Activated CD8-positive, alpha-beta memory T cell treated with anti-CD3 and anti-CD28 coated beads for 48 hours (primary cell): ENCODE data around the gene C4B.
"Not testable (repeated sequence)": the region's sequence is repeated elsewhere in the genome, so short reads cannot be mapped to it uniquely, and the experiment has no call there.

Source experiments
- DNase-seq, 3 experiments: peaks; one replicate each; pipeline ENCODE4 v3.0.0-alpha.2; 2020; ENCODE audit warnings: low read depth in 2 of 3, low spot score in 2 of 3

Gene C4B

DNA sequence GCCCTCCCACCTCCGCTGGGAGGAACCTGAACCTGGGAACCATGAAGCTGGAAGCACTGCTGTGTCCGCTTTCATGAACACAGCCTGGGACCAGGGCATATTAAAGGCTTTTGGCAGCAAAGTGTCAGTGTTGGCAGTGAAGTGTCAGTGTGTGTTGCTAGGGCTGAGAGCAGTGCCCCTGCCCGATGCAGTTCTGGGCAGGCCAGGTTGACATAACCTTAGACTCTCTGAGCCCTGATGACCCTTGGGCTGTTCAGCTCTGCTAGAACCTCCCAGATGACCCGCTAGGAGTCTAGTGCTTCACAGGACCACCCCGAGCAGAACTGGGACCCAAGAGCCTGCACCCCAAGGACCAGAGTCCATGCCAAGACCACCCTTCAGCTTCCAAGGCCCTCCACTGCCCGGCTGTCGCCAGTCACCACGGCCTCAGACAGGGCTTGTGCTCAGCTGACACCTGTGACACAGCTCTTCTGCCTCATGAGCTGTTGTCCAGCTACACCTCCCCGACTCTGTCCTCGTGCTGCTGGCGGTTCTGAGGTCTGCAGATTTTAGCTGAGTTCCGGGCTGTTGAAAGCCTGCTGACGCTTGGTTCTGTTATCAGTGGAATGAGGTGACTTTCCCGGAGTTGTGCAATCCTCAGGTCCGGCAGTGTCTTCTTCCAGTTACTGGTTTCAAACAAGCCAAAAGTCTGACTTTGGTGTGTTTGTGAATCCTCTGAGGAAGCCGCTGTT lies 20.9 kb downstream of the C4B start:
- DNase-seq, result not testable (repeated sequence)

GRCh38 chr6:32037136-32037535 lies 22.5 kb downstream of the C4B start:
- DNase-seq, result not testable (repeated sequence)

DNA sequence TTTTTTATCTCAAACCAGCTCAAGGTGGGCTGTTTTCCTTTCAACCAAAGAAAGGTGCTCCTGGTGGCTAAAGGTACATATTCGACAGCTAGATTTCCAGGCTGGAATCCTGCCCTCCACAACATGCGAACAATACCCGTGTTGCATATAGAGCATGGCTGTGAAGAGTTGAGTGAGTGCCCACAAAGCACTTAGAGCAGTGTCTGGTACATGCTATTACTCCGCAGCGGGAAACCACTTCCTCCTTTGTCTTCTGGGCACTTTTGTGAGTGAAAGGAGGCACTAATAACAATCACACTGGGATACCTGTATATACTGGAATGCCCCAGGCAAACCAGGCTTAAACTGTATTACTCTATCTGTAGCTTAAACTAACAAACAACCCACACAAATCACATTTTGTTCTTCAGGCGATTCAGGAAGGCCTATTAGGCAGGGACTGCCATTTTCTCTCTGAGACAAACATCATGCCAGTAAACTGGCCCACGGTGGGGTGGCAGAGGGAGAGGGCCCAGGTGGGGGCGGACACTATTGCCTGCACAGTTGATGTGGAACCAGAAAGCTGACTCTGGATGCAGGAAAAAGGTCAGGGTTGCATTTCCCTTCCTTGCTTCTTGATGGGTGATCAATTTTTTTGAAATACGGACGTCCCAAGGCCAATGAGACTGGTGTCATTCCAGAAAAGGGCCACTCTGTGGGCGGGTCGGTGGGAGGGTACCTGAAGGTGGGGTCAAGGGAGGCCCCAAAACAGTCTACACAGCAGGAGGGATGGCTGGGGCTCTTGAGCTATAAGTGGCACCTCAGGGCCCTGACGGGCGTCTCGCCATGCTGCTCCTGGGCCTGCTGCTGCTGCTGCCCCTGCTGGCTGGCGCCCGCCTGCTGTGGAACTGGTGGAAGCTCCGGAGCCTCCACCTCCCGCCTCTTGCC lies 23.3 kb downstream of the C4B start, which contains the start of gene CYP21A2:
Gene CYP21A2 (plus strand): TSS at position 818 of the 927 bp plus-strand sequence. CDS start 8 bp downstream, at position 826.
- DNase-seq, result not testable (repeated sequence)

DNA sequence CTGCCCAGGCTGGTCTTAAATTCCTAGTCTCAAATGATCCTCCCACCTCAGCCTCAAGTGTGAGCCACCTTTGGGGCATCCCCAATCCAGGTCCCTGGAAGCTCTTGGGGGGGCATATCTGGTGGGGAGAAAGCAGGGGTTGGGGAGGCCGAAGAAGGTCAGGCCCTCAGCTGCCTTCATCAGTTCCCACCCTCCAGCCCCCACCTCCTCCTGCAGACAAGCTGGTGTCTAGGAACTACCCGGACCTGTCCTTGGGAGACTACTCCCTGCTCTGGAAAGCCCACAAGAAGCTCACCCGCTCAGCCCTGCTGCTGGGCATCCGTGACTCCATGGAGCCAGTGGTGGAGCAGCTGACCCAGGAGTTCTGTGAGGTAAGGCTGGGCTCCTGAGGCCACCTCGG lies 24.3 kb downstream of the C4B start:
- DNase-seq, result not testable (repeated sequence)

DNA sequence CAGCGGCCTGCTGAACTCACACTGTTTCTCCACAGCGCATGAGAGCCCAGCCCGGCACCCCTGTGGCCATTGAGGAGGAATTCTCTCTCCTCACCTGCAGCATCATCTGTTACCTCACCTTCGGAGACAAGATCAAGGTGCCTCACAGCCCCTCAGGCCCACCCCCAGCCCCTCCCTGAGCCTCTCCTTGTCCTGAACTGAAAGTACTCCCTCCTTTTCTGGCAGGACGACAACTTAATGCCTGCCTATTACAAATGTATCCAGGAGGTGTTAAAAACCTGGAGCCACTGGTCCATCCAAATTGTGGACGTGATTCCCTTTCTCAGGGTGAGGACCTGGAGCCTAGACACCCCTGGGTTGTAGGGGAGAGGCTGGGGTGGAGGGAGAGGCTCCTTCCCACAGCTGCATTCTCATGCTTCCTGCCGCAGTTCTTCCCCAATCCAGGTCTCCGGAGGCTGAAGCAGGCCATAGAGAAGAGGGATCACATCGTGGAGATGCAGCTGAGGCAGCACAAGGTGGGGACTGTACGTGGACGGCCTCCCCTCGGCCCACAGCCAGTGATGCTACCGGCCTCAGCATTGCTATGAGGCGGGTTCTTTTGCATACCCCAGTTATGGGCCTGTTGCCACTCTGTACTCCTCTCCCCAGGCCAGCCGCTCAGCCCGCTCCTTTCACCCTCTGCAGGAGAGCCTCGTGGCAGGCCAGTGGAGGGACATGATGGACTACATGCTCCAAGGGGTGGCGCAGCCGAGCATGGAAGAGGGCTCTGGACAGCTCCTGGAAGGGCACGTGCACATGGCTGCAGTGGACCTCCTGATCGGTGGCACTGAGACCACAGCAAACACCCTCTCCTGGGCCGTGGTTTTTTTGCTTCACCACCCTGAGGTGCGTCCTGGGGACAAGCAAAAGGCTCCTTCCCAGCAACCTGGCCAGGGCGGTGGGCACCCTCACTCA lies 25.0 kb downstream of the C4B start:
- DNase-seq, result not testable (repeated sequence)

GRCh38 chr6:32040299-32041049 lies 25.9 kb downstream of the C4B start:
- not testable (repeated sequence) for DNase-seq

DNA sequence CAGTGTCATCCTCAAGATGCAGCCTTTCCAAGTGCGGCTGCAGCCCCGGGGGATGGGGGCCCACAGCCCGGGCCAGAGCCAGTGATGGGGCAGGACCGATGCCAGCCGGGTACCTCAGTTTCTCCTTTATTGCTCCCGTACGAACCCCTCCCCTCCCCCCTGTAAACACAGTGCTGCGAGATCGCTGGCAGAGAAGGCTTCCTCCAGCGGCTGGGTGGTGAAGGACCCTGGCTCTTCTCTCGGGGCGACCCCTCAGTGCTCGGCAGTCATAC lies 26.4 kb downstream of the C4B start:
- DNase-seq, result not testable (repeated sequence)

GRCh38 chr6:32041385-32041784 lies 26.8 kb downstream of the C4B start:
- not testable (repeated sequence) for DNase-seq

DNA sequence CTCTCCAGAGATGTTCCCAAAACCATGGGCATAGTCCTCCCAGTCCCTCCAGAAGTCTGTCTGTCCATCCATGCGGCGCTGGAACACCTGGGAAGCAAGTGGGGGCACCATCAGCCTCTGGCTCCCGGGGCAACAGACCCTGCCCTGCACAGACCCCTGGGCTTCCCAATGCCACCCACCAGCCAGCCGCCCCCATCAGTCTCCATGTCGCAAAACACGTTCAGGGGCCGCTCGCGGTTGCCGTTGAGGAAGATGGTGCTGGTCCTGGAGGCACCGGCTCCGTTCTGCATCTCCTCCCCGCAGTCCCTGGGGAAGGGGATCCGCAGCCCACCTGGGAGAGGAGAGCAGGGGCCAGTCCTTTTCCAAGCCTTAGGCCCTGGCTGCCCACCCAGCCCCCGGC lies 27.7 kb downstream of the C4B start:
- DNase-seq, result not testable (repeated sequence)

DNA sequence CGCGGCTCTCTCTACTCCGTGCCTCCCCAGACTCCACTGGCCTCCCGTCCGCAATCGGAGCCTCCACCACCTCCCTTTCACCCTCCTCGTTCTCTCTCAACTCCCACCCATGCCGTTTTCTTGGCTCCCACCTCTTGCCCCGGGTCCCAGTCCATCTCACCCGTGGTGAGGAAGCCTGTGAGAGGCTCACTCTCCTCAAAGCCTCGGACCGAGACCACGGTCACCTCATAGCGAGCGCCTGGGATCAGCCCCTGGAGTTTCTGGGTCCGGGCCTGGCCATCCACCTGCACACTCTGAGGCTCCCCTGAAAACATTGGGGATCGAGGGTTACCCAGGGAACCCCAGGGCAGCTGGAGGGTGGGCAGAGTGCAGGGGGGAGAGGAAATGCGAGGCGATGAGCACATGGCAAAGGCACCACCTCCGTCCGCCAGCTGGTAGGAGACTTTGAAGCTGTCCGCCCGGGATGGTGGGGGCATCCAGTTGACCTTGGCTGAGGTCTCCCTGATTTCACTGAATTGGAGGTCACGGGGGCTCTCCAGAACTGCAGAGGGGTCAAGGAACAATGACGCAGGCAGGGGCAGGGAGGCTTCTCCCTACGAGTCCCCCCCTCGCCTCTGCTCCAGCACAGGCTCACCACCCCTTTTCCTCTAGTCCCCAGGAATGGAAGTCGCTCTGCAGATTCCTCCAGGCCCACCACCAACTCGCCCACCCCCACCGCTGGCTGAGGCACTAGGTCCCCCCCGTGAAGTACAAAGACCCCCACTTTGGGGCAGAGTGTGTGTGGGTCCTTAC lies 29.2 kb downstream of the C4B start:
- DNase-seq, result not testable (repeated sequence)

DNA sequence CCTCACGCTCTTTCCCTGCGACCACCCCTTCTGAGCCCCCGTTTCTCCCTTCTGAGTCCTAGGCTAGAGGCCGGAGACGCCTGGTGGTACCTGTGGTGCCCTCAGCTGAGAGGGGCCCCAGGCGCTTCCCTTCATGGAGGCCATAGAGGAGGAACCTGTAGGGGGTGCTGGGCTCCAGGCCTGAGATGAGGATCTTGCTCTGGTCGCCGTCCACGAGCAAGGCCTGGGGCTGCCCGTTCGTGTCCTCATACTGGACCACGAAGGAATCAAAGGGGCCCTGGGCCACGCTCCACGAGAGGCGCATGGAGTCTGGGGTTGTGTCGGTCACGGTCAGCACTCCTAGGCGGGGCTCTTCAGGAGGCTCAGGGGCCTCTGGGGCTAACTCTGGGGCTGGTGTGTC lies 30.3 kb downstream of the C4B start:
- DNase-seq, result not testable (repeated sequence)

GRCh38 chr6:32045811-32046449 lies 31.3 kb downstream of the C4B start:
- DNase-seq, result no peak

DNA sequence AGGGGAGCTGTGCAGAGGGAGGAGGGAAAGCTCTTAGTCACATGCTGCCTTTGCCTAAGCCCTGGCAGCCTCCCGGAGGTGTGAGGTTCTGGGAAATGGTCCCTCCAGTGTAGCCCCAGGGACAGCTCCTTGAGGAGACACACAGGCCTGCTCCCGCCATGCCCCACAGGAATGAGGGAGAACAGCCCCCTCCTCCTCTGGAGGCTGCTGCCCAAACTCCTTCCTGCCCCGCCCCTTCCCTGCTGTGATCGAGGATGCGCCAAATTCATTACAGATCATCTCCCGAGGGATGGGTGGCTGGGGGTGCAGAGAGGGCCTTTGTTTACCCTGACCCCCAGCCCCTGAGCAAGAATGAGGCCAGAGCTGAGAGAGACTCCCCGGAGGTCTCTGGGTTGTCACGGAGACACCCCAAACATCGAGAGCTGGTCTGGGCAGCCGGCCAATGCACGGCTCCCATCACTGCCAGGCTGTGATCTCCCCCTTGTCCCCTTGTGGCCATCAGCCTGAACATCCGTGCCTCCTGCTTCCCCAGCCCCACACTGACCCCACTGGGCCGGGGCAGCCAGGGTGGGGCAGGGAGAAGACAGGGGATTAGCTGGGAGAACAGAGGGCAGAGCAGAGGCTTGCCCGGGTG lies 32.0 kb downstream of the C4B start:
- no peak for DNase-seq

- no peak for DNase-seq
Observed at GRCh38 chr6:32047084-32047478, 32.5 kb downstream of the C4B start.

GRCh38 chr6:32047539-32047854 lies 32.9 kb downstream of the C4B start:
- no peak for DNase-seq

DNA sequence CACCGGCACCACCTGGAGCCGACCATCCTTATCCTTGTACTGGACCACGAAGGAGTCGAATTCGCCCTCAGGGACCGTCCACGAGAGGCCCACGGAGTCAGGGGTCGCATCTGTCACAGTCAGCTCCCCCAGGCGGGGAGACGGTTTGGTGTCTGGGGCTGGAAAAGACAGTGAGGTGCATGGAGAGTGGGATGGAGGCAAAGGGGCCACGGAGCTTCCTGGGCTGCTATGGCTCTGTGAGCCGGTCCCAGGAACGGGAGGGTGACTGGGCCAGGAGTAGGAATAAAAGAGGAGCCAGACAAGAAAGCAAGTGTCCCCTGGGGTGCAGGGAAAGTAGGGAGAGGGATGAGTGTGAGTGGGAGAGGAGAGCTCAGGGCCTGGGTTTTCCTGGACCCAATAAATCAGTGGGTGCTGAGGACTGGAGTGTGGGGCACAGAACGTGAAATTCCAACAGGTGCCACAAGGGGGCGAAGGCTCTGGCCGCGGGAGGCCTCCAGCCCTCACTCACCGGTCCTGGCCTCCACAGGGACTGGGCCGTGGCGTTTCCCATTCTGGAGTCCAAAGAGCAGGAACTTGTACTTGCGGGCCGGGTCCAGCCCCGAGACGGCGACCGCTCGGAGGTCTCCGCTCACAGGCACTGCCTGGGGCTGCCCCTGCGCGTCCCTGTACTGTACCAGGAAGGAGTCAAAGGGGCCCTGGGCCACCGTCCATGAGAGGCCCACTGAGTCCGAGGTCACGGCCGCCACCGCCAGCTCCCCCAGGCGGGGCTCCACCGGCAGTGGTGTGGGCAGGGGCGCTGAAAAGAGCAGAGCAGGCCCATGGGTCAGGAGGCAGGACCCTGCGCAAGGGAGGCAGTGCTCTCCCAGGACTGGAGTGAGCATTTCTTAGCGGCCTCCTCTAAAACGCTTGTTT lies 33.5 kb downstream of the C4B start:
- DNase-seq, result peak; percentile 11 to 71 (median 59)

DNA sequence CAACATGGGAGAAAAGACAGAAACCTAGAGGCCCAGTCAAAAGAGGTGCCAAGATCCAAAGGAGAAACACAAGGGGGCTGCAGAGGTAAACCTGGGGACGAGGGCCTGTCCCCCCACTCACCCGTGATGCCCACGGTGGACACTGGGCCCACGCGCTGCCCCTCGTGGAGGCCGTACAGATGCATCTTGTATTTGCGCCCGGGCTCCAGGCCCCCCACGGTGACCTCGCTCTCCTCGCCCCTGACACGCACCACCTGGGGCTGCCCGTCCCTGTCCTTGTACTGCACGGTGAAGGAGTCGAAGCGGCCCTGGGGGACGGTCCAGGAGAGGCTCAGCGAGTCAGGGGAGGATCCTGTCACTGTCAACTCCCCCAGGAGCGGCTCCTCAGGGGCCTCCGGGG lies 34.6 kb downstream of the C4B start:
- not testable (repeated sequence) for DNase-seq

GRCh38 chr6:32049736-32050135 lies 35.1 kb downstream of the C4B start:
- DNase-seq, result not testable (repeated sequence)
